Central memory CD8-positive, alpha-beta T cell (primary cell): ENCODE results near the gene DESI1.
"Not testable (repeated sequence)": the region's sequence is repeated elsewhere in the genome, so short reads cannot be mapped to it uniquely, and the experiment has no call there.

Experiments
- ATAC-seq: fragments of 150-1000 bp; cut with Tn5 transposase; replicated peaks from 2 replicates; pipeline ENCODE4 v1.10.0; 2022; ENCODE audit warnings: mild to moderate bottlenecking, moderate FRiP score, moderate number of reproducible peaks; ENCODE audit not compliant: poor library complexity, severe bottlenecking; ENCODE audit errors: extremely low read depth
- DNase-seq, 2 donors: peaks; one replicate each; pipeline ENCODE4 v3.0.0; 2021; ENCODE audit warnings: low spot score in 2 of 2
- H3K27ac Mint-ChIP-seq: one replicate; pipeline ENCODE4 v1.8.0; 2022; ENCODE audit warnings: low read depth, mild to moderate bottlenecking, moderate library complexity, mixed read lengths
- H3K27me3 Mint-ChIP-seq: one replicate; pipeline ENCODE4 v1.8.0; 2022; ENCODE audit warnings: mixed read lengths
- H3K36me3 Mint-ChIP-seq: one replicate; pipeline ENCODE4 v1.8.0; 2022; ENCODE audit warnings: mild to moderate bottlenecking, moderate library complexity, mixed read lengths; ENCODE audit not compliant: insufficient read depth
- H3K4me1 Mint-ChIP-seq: one replicate; pipeline ENCODE4 v1.8.0; 2022; ENCODE audit warnings: mixed read lengths
- H3K4me3 Mint-ChIP-seq: one replicate; pipeline ENCODE4 v1.8.0; 2022; ENCODE audit warnings: mild to moderate bottlenecking, moderate library complexity, mixed read lengths
- H3K9me3 Mint-ChIP-seq: one replicate; pipeline ENCODE4 v1.8.0; 2022; ENCODE audit warnings: mixed read lengths

Gene DESI1

DNA sequence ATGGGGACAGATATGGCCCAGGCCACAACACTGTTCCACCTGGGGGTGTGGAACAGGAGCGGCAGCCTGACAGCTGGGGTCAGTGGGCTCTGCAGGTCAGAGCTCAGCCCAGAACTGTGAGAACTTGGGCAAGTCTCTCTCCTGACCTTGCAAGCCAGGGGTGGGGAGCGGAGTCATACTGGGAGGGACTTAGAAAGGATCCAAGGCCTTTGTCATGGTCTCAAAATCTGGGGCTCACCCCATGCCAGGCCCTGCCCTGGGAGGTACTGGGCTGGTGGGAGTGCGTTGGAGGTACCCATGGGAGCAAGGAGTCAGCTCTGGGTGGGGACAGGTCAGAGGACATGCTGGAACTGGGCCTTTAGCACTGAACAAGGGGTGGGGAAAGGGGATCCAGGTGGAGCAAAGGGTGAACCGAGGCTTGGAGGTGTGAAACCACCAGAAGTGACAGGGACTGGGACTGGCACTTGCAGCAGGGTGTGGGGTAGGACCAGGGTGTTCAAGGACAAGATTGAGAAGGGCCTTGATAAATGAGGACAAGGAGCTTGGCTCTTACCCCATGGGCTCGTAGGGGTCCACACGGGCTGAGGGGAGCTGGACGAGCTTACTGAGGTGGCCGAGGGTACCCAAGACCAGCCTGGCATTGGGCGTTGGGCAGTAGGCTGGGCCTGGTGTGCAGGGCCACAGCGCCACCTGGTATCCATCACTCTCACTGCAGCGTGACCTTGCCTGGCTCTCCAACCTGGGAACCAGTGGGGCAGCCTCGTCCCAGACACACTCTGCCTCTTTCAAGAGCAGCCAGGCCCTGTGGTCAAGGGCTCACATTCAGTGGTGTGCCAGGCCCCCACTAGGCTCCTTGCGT, 23.8 kb downstream of the DESI1 start:
- H3K27me3 Mint-ChIP-seq, result no peaks in the 10 kb centered on the region
- H3K4me3 Mint-ChIP-seq, result no peak overlapping the region
- no peaks in the 10 kb centered on the region for H3K9me3 Mint-ChIP-seq
- peaks cover 6% of the 10 kb centered on the region for H3K4me1 Mint-ChIP-seq
- H3K36me3 Mint-ChIP-seq, result peaks cover 8% of the 10 kb centered on the region
- ATAC-seq (no peak), DNase-seq (no peak)
- H3K27ac Mint-ChIP-seq, result no peak overlapping the region

DNA sequence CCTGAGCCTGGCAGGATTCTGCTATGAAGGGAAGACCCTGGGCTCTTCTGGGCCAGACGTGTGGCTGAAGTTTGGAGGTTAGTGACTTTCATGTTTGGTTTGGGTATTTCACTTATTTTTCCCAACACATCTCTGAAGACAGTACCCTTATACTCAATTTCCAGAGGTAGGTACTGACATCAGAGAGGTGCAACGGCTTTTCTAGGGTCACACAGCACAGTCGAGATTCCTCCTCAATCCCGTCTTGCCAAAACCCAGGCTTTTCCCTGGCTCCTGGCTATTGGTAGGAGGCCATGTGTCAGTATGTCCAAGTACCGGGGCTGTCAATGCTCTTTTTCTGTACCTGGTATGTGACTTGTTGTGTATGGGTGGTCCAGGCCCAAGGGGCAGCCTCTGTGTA, 25.1 kb downstream of the DESI1 start:
- Mint-ChIP-seq H3K27ac (no peak overlapping the region), H3K27me3 (no peaks in the 10 kb centered on the region), H3K4me1 (peaks cover 6% of the 10 kb centered on the region), H3K36me3 (peaks cover 6% of the 10 kb centered on the region), H3K4me3 (no peak overlapping the region), H3K9me3 (no peaks in the 10 kb centered on the region)
- no peak for DNase-seq
- no peak for ATAC-seq

GRCh38 chr22:41593336-41593960, 27.4 kb downstream of the DESI1 start:
- not testable (repeated sequence) for DNase-seq, H3K27ac Mint-ChIP-seq, H3K27me3 Mint-ChIP-seq, H3K36me3 Mint-ChIP-seq, H3K9me3 Mint-ChIP-seq, ATAC-seq, H3K4me3 Mint-ChIP-seq
- H3K4me1 Mint-ChIP-seq, result peaks cover 15% of the 10 kb centered on the region

DNA sequence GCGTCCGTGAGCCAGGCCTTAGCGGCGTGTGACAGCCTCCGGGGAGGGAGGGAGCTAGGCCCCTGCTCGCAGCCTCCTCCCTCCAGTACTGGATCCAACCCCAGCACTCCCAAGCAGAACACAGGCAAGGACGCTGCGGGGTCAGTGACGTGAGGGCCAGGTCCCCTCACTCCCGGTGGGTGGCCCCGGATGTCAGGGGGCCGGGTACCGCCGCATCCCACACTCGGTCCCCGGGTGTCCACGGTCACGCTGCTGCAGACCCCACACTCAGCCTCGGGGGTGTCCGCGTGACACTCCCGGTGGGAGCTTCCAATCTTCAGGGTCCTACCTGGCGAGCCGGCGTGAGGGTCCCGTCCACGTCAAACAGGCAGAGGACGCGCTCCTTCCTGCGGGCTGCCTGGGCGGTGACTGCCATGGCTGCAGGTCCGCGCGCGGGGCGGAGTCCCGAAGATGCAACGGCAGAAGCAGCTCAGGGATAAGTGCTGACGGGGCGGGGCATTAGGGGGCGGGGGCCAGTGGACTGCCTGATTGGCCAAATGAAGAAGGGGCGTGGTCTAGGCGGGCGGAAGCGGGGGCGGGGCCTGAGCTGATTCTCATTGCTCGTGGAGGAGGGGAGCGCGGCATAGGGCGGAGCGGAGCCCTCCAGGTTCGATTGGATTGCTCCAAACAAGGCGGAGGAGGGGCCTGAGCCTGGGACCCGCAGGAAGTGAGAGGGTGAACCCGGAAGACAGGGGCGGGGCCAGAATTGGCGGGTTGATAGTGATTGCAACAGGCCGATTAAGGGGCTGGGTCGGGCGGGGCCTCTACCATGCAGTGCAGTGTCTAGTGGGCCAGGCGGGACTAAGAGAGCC, 31.2 kb downstream of the DESI1 start, which contains the start of gene PMM1:
Gene PMM1 (minus strand): TSS at position 450 of the 851 bp plus-strand sequence. CDS start 35 bp downstream, at position 415.
- H3K36me3 Mint-ChIP-seq, result peaks cover 4% of the 10 kb centered on the region
- H3K4me1 Mint-ChIP-seq, result peaks cover 26% of the 10 kb centered on the region
- DNase-seq (peak; percentile 97 to 100), ATAC-seq (peak; percentile 98)
- no peaks in the 10 kb centered on the region for H3K9me3 Mint-ChIP-seq
- H3K27me3 Mint-ChIP-seq, result no peaks in the 10 kb centered on the region
- peak within 1 kb of the TSS; percentile 58 for H3K27ac Mint-ChIP-seq
- peak within 1 kb of the TSS; percentile 89 for H3K4me3 Mint-ChIP-seq

- no peak for ATAC-seq
- Mint-ChIP-seq H3K27me3 (no peaks in the 10 kb centered on the region), H3K4me1 (peaks cover 35% of the 10 kb centered on the region), H3K9me3 (no peaks in the 10 kb centered on the region), H3K36me3 (peaks cover 11% of the 10 kb centered on the region), H3K27ac (no peak overlapping the region), H3K4me3 (no peak overlapping the region)
- no peak for DNase-seq
Measured at GRCh38 chr22:41587347-41587723, 33.5 kb downstream of the DESI1 start.

- Mint-ChIP-seq H3K36me3 (peaks cover 19% of the 10 kb centered on the region), H3K27me3 (no peaks in the 10 kb centered on the region), H3K27ac (peak overlapping the region; percentile 71), H3K4me1 (peaks cover 36% of the 10 kb centered on the region), H3K9me3 (no peaks in the 10 kb centered on the region), H3K4me3 (no peak overlapping the region)
- DNase-seq (no peak), ATAC-seq (no peak)
Measured at GRCh38 chr22:41585898-41586297, 34.9 kb downstream of the DESI1 start.

- H3K36me3 Mint-ChIP-seq, result peaks cover 24% of the 10 kb centered on the region
- no peaks in the 10 kb centered on the region for H3K9me3 Mint-ChIP-seq
- H3K4me1 Mint-ChIP-seq, result peaks cover 36% of the 10 kb centered on the region
- ATAC-seq, result no peak
- no peak for DNase-seq
- no peak overlapping the region for H3K27ac Mint-ChIP-seq
- H3K4me3 Mint-ChIP-seq, result no peak overlapping the region
- no peaks in the 10 kb centered on the region for H3K27me3 Mint-ChIP-seq
Measured at GRCh38 chr22:41584881-41585280, 36.0 kb downstream of the DESI1 start.

DNA sequence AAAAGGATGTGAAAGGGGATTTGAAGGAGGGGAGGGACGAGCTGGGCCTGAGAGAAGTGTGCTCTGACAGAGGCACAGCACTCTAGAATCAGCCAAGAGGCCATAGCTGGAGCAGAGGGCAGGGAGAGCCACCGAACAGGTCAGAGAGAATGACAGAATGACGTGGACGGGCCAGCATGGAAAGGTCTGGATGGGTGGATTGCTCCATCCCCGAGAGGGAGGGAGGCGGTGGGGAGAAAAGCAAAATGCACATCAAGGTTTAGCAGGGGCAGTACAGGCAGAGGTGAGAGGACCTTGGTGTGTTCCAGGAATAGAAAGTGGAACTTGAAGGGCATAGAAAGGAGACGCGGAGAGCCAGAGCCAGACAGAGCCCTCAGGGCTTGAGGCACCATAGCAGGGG, 38.1 kb downstream of the DESI1 start:
- ATAC-seq, result no peak
- DNase-seq, result no peak
- Mint-ChIP-seq H3K9me3 (no peaks in the 10 kb centered on the region), H3K27ac (no peak overlapping the region), H3K27me3 (no peaks in the 10 kb centered on the region), H3K36me3 (peaks cover 24% of the 10 kb centered on the region), H3K4me1 (peaks cover 19% of the 10 kb centered on the region), H3K4me3 (no peak overlapping the region)

DNA sequence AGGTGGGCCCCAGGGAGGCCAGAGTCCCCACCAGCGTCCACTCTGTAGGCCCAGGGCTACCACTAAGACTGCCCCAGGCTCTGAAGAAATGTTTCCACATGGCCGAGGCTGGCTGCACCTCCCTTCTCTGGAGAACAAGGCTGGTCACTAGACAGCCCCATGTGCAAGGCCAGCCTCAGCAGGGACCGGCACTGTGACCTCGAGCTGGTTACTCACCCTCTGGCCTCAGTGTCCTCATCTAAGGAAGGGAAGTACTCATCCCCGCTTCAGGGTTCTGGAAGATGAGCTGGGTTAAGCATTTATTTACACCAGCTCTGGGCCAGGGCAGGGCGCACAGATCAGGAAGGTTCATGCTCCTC, 40.9 kb downstream of the DESI1 start:
- no peak overlapping the region for H3K27ac Mint-ChIP-seq
- H3K36me3 Mint-ChIP-seq, result peaks cover 24% of the 10 kb centered on the region
- peaks cover 13% of the 10 kb centered on the region for H3K4me1 Mint-ChIP-seq
- H3K27me3 Mint-ChIP-seq, result no peaks in the 10 kb centered on the region
- H3K4me3 Mint-ChIP-seq, result no peak overlapping the region
- no peak for ATAC-seq
- no peak for DNase-seq
- H3K9me3 Mint-ChIP-seq, result no peaks in the 10 kb centered on the region

DNA sequence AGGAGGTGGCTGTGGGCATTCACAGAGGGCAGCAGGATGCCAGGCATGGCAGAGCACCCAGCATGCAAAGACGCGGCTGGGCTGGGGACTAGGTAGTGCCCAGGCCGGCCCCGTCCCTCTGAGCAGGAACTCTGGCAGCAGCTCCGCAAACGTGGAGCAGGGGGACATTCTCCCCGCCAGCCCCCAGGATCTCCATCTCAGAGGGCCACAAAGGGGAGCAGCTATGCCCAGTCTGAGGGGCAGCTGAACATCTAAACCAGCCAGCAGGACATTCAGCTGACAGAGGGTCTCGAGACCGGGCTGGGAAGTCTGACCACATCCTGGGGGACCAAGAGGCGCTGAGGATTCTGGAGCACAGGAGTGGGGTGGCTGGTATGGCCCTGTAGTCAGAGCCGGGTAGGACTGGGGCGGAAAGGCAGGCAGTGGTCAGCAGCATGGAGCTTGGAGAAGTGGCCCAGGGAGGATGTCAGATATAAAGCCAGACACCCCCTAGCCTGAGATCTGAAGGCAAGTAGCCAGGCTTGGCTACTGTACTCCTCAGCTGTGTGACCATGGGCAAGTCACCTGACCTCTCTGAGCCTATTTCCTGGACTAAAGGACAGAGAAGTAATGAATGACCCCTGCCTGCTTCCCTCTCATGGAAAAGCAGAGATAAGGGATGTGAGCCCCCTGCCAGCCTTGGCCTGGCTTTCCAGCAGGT, 41.4 kb downstream of the DESI1 start:
- ATAC-seq, result no peak
- H3K27ac Mint-ChIP-seq, result no peak overlapping the region

GRCh38 chr22:41578818-41579217, 42.0 kb downstream of the DESI1 start:
- H3K27me3 Mint-ChIP-seq, result no peaks in the 10 kb centered on the region

More for the DNA sequence above, 41.4 kb downstream of the DESI1 start:
- Mint-ChIP-seq H3K36me3 (peaks cover 22% of the 10 kb centered on the region), H3K9me3 (no peaks in the 10 kb centered on the region), H3K27me3 (no peaks in the 10 kb centered on the region), H3K4me3 (no peak overlapping the region), H3K4me1 (peaks cover 8% of the 10 kb centered on the region)
- DNase-seq, result no peak

GRCh38 chr22:41578114-41578513, 42.7 kb downstream of the DESI1 start:
- ATAC-seq (no peak), DNase-seq (no peak)
- no peaks in the 10 kb centered on the region for H3K9me3 Mint-ChIP-seq
- peaks cover 18% of the 10 kb centered on the region for H3K36me3 Mint-ChIP-seq
- H3K27me3 Mint-ChIP-seq, result no peaks in the 10 kb centered on the region
- H3K4me3 Mint-ChIP-seq, result no peak overlapping the region
- no peak overlapping the region for H3K27ac Mint-ChIP-seq
- peaks cover 5% of the 10 kb centered on the region for H3K4me1 Mint-ChIP-seq

More at GRCh38 chr22:41578818-41579217, 42.0 kb downstream of the DESI1 start:
- no peak overlapping the region for H3K27ac Mint-ChIP-seq
- H3K36me3 Mint-ChIP-seq, result peaks cover 20% of the 10 kb centered on the region
- no peak for ATAC-seq
- H3K4me3 Mint-ChIP-seq, result no peak overlapping the region
- H3K9me3 Mint-ChIP-seq, result no peaks in the 10 kb centered on the region
- peaks cover 5% of the 10 kb centered on the region for H3K4me1 Mint-ChIP-seq
- no peak for DNase-seq
